Esophagus squamous epithelium (tissue), 5 donors: Measurements from ENCODE around the gene PRSS2. TPM values are rescaled to one million over a fixed set of nuclear protein-coding genes. Genes with fewer than 3 reads are reported as not detected.

Experiments
- DNase-seq: peaks from one replicate; lab custom pipeline; 2025; lab: John Stamatoyannopoulos, UW
- H3K27ac ChIP-seq, 4 donors: fragments of 200-600 bp; sonication (generic); one replicate each; pipeline ENCODE4 v1.5.1; 2016 to 2019; ENCODE audit warnings: mild to moderate bottlenecking in 1 of 4
- H3K27me3 ChIP-seq, 4 donors: fragments of 200-600 bp; sonication (generic); 1 replicate in 3 of 4; 2 replicates in 1 of 4; pipeline versions ENCODE4 v1.5.1 to v1.6.0; 2017 to 2021; ENCODE audit warnings: antibody characterized with exemption in 1 of 4
- H3K36me3 ChIP-seq, 3 donors: fragments of 200-600 bp; sonication (generic); one replicate each; pipeline ENCODE4 v1.5.1; 2016 to 2019
- H3K4me1 ChIP-seq, 3 donors: fragments of 200-600 bp; sonication (generic); one replicate each; pipeline ENCODE4 v1.5.1; 2017 to 2019
- H3K4me3 ChIP-seq, 4 donors: fragments of 200-600 bp; sonication (generic); 1 replicate in 3 of 4; 2 replicates in 1 of 4; pipeline ENCODE4 v1.5.1; 2016 to 2019; ENCODE audit warnings: mild to moderate bottlenecking in 2 of 4, moderate library complexity in 1 of 4
- H3K9me3 ChIP-seq, 3 donors: fragments of 200-600 bp; sonication (generic); one replicate each; pipeline ENCODE4 v1.5.1; 2016 to 2019
- CTCF ChIP-seq, 6 experiments: fragments of 450-650 bp in 4 of 6; fragments of 200-600 bp in 2 of 6; sonication (generic) in 2 of 6; IDR thresholded peaks; one replicate each; pipeline ENCODE4 v1.5.1; 2016 to 2019; ENCODE audit warnings: antibody characterized with exemption in 6 of 6, mild to moderate bottlenecking in 4 of 6, moderate library complexity in 4 of 6
- POLR2A ChIP-seq, 4 donors: fragments of 450-650 bp; IDR thresholded peaks; one replicate each; pipeline ENCODE4 v1.6.1; 2017; ENCODE audit warnings: antibody characterized with exemption in 4 of 4, mild to moderate bottlenecking in 4 of 4, moderate library complexity in 3 of 4
- WGBS, 2 donors: methylation state at CpG; one replicate each; pipeline ENCODE4 v1.1.5; 2018; 5-methylcytosine and 5-hydroxymethylcytosine counted together
- intact Hi-C: fragments of 100-400 bp; cut with DNase I; formaldehyde crosslinking; loops from one replicate; pipeline ENCODE4 v1.15.0; 2022
- total RNA-seq, 4 donors: library from RNA; depleted of rRNA; stranded (reverse); fragments of >200 nt; gene quantifications; one replicate each; pipeline ENCODE4 v1.1.0, GENCODE V29; 2016
- donor health status: DM: yes; HTN: yes; CAD: no.

Gene PRSS2
- total RNA-seq, 4 donors from 2014 or later = not detected

GRCh38 chr7:142787034-142787768, 16.4 kb downstream of the PRSS2 start:
- DNase-seq = no peak
- 67 to 76% methylated on average over 5 to 6 of the region's 11 CpGs for WGBS, 2 donors
- intact Hi-C loops = no loop called here
- Histone ChIP-seq H3K4me3 (peak overlapping the region in 2 of 4 donors; percentile 14 to 15), H3K4me1 (peaks cover 0 to 9% (median 2%) of the 10 kb centered on the region in 3 donors), H3K9me3 (no peaks in the 10 kb centered on the region), H3K36me3 (no peaks in the 10 kb centered on the region), H3K27me3 (peaks cover 0 to 25% (median 0%) of the 10 kb centered on the region in 4 donors), H3K27ac (peak overlapping the region in 1 of 4 donors; percentile 1)
- TF ChIP-seq CTCF (IDR thresholded peaks at IDR 0.05) (no peak), POLR2A (IDR thresholded peaks at IDR 0.05) (no peak)

GRCh38 chr7:142787783-142788182, 17.0 kb downstream of the PRSS2 start:
- peaks cover 0 to 7% (median 2%) of the 10 kb centered on the region in 3 donors for H3K4me1 ChIP-seq
- intact Hi-C loops = no loop called here
- 56 to 70% methylated on average over 6 of the region's 6 CpGs for WGBS, 2 donors
- TF ChIP-seq CTCF (IDR thresholded peaks at IDR 0.05) = no peak
- TF ChIP-seq POLR2A (IDR thresholded peaks at IDR 0.05) = no peak
- no peak for DNase-seq
- no peaks in the 10 kb centered on the region for H3K36me3 ChIP-seq
- H3K27me3 ChIP-seq = peaks cover 0 to 25% (median 0%) of the 10 kb centered on the region in 4 donors
- H3K4me3 ChIP-seq = peak overlapping the region in 1 of 4 donors; percentile 19
- H3K9me3 ChIP-seq = no peaks in the 10 kb centered on the region
- H3K27ac ChIP-seq = peak overlapping the region in 1 of 4 donors; percentile 8

- intact Hi-C loops = no loop called here
- H3K36me3 ChIP-seq = no peaks in the 10 kb centered on the region
- H3K4me1 ChIP-seq = no peaks in the 10 kb centered on the region
- H3K9me3 ChIP-seq = no peaks in the 10 kb centered on the region
- no peak for DNase-seq
- peak overlapping the region in 1 of 4 donors; percentile 8 for H3K27ac ChIP-seq
- 73 to 80% methylated on average over 8 to 10 of the region's 10 CpGs for WGBS, 2 donors
- TF ChIP-seq CTCF (IDR thresholded peaks at IDR 0.05) (no peak), POLR2A (IDR thresholded peaks at IDR 0.05) (no peak)
- H3K4me3 ChIP-seq = peak overlapping the region in 2 of 4 donors; percentile 19 to 21
- H3K27me3 ChIP-seq = peaks cover 0 to 19% (median 0%) of the 10 kb centered on the region in 4 donors
Observed at GRCh38 chr7:142788303-142789289, 17.8 kb downstream of the PRSS2 start.

GRCh38 chr7:142789441-142789840, 18.7 kb downstream of the PRSS2 start:
- Histone ChIP-seq H3K9me3 (no peaks in the 10 kb centered on the region), H3K27ac (peak overlapping the region in 1 of 4 donors; percentile 17), H3K36me3 (no peaks in the 10 kb centered on the region), H3K4me3 (peak overlapping the region in 1 of 4 donors; percentile 19), H3K4me1 (no peaks in the 10 kb centered on the region), H3K27me3 (peaks cover 0 to 21% (median 0%) of the 10 kb centered on the region in 4 donors)
- no peak for DNase-seq
- intact Hi-C loops = no loop called here
- WGBS, 2 donors = 72 to 78% methylated on average over 2 of the region's 2 CpGs
- TF ChIP-seq POLR2A (IDR thresholded peaks at IDR 0.05) = no peak
- no peak for TF ChIP-seq CTCF (IDR thresholded peaks at IDR 0.05)
